ENCODE results near the gene LIG3.

- TF ChIP-seq POLR2AphosphoS5 (IDR thresholded peaks at IDR 0.05; ENCODE audit: low read depth) (no peak), CTCF (conservative IDR thresholded peaks at IDR 0.05; ENCODE audit: low read depth in 2 of 2) (no peak), REST (IDR thresholded peaks at IDR 0.05; ENCODE audit: unreplicated experiment) (no peak), ETS1 (IDR thresholded peaks at IDR 0.05) (no peak), CREB1 (CRISPR knock-in tag; IDR thresholded peaks at IDR 0.05; ENCODE audit: low read depth) (no peak), EZH2 (IDR thresholded peaks at IDR 0.05; ENCODE audit: low read depth, unreplicated experiment) (no peak), JUNB (IDR thresholded peaks at IDR 0.05; ENCODE audit: unreplicated experiment) (no peak), ZNF331 (CRISPR knock-in tag; IDR thresholded peaks at IDR 0.05; ENCODE audit: low read depth) (no peak), EZH2phosphoT487 (IDR thresholded peaks at IDR 0.05; ENCODE audit: unreplicated experiment) (no peak), STAT1 (IDR thresholded peaks at IDR 0.05; ENCODE audit: unreplicated experiment) (no peak)
- TF ChIP-seq, protein P1, sequence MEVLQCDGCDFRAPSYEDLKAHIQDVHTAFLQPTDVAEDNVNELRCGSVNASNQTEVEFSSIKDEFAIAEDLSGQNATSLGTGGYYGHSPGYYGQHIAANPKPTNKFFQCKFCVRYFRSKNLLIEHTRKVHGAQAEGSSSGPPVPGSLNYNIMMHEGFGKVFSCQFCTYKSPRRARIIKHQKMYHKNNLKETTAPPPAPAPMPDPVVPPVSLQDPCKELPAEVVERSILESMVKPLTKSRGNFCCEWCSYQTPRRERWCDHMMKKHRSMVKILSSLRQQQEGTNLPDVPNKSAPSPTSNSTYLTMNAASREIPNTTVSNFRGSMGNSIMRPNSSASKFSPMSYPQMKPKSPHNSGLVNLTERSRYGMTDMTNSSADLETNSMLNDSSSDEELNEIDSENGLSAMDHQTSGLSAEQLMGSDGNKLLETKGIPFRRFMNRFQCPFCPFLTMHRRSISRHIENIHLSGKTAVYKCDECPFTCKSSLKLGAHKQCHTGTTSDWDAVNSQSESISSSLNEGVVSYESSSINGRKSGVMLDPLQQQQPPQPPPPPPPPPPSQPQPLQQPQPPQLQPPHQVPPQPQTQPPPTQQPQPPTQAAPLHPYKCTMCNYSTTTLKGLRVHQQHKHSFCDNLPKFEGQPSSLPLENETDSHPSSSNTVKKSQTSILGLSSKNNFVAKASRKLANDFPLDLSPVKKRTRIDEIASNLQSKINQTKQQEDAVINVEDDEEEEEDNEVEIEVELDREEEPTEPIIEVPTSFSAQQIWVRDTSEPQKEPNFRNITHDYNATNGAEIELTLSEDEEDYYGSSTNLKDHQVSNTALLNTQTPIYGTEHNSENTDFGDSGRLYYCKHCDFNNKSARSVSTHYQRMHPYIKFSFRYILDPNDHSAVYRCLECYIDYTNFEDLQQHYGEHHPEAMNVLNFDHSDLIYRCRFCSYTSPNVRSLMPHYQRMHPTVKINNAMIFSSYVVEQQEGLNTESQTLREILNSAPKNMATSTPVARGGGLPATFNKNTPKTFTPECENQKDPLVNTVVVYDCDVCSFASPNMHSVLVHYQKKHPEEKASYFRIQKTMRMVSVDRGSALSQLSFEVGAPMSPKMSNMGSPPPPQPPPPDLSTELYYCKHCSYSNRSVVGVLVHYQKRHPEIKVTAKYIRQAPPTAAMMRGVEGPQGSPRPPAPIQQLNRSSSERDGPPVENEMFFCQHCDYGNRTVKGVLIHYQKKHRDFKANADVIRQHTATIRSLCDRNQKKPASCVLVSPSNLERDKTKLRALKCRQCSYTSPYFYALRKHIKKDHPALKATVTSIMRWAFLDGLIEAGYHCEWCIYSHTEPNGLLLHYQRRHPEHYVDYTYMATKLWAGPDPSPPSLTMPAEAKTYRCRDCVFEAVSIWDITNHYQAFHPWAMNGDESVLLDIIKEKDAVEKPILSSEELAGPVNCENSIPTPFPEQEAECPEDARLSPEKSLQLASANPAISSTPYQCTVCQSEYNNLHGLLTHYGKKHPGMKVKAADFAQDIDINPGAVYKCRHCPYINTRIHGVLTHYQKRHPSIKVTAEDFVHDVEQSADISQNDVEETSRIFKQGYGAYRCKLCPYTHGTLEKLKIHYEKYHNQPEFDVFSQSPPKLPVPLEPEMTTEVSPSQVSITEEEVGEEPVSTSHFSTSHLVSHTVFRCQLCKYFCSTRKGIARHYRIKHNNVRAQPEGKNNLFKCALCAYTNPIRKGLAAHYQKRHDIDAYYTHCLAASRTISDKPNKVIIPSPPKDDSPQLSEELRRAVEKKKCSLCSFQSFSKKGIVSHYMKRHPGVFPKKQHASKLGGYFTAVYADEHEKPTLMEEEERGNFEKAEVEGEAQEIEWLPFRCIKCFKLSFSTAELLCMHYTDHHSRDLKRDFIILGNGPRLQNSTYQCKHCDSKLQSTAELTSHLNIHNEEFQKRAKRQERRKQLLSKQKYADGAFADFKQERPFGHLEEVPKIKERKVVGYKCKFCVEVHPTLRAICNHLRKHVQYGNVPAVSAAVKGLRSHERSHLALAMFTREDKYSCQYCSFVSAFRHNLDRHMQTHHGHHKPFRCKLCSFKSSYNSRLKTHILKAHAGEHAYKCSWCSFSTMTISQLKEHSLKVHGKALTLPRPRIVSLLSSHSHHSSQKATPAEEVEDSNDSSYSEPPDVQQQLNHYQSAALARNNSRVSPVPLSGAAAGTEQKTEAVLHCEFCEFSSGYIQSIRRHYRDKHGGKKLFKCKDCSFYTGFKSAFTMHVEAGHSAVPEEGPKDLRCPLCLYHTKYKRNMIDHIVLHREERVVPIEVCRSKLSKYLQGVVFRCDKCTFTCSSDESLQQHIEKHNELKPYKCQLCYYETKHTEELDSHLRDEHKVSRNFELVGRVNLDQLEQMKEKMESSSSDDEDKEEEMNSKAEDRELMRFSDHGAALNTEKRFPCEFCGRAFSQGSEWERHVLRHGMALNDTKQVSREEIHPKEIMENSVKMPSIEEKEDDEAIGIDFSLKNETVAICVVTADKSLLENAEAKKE (CRISPR knock-in tag; IDR thresholded peaks at IDR 0.05), result no peak
Observed at GRCh38 chr17:34999456-34999855, 19.1 kb downstream of the LIG3 start.
